GM12878 (cell line): ENCODE measurements around the gene PLEKHM1. TPM values are rescaled to one million over a fixed set of nuclear protein-coding genes. Genes with fewer than 3 reads are reported as not detected.
"Not testable (repeated sequence)": the region's sequence is repeated elsewhere in the genome, so short reads cannot be mapped to it uniquely, and the experiment has no call there.

Experiments used
- ATAC-seq: fragments of 200-7000 bp; cut with Tn5 transposase; 3 replicates; pipeline ENCODE4 v1.9.1; 2020; ENCODE audit warnings: mild to moderate bottlenecking, moderate library complexity
- BruUV-seq: library from RNA; stranded (reverse); fragments of 400-500 nt; replicated peaks from 2 replicates; lab custom pipeline; 2021; lab: Mats Ljungman, UMichigan
- CTCF ChIA-PET: fragments of 300-600 bp; sonication (Branson Sonifier 250); formaldehyde crosslinking; extraction: SDS; loops from one replicate; lab custom pipeline; 2021; ENCODE audit warnings: inconsistent platforms; lab: Yijun Ruan, JAX
- POLR2A ChIA-PET: fragments of 350-600 bp; formaldehyde crosslinking; extraction: SDS; loops from one replicate; lab custom pipeline; 2021; ENCODE audit warnings: inconsistent platforms; lab: Charles Lee
- RAD21 ChIA-PET: fragments of 300-600 bp; sonication (Branson Sonifier 250); formaldehyde crosslinking; loops from one replicate; lab custom pipeline; 2023; ENCODE audit warnings: antibody characterized with exemption; ENCODE audit not compliant: unreplicated experiment; lab: Charles Lee
- SMC1A ChIA-PET: fragments of 300-600 bp; sonication (Branson Sonifier 250); formaldehyde crosslinking; loops from one replicate; lab custom pipeline; 2023; ENCODE audit not compliant: unreplicated experiment, uncharacterized antibody; lab: Charles Lee
- DNase-seq: peaks from one replicate; pipeline ENCODE4 v3.0.0-alpha.2; 2011; ENCODE audit warnings: low read depth, low spot score
- FAIRE-seq: peaks from 3 replicates; lab custom pipeline; 2011; peaks lifted over from hg19 to GRCh38; lab: Jason Lieb, UNC
- H2AFZ ChIP-seq: 2 replicates; pipeline ENCODE4 v1.6.0; 2011; ENCODE audit warnings: low read depth, low read length, control low read depth; ENCODE audit not compliant: control insufficient read depth
- H3K27ac ChIP-seq: 2 replicates; pipeline ENCODE4 v1.5.1; 2011; ENCODE audit warnings: control low read depth; ENCODE audit not compliant: control insufficient read depth, insufficient read depth
- H3K27me3 ChIP-seq, 2 experiments: replicated peaks in 1 of 2; 2 replicates each; pipeline versions ENCODE4 v1.6.0 to v1.6.1; 2011; ENCODE audit warnings: low read length in 1 of 2; ENCODE audit not compliant: control insufficient read depth in 2 of 2, insufficient read depth in 2 of 2
- H3K36me3 ChIP-seq, 2 experiments: 2 replicates each; pipeline ENCODE4 v1.5.1; 2011; ENCODE audit warnings: low read length in 1 of 2; ENCODE audit not compliant: control insufficient read depth in 2 of 2, insufficient read depth in 2 of 2
- H3K4me1 ChIP-seq: 2 replicates; pipeline ENCODE4 v1.6.1; 2011; ENCODE audit warnings: mild to moderate bottlenecking, low read length, moderate library complexity, mixed read lengths; ENCODE audit not compliant: control insufficient read depth, insufficient read depth
- H3K4me2 ChIP-seq: 2 replicates; pipeline ENCODE4 v1.6.0; 2011; ENCODE audit warnings: control low read depth; ENCODE audit not compliant: control insufficient read depth, insufficient read depth
- H3K4me3 ChIP-seq: fragments of 200-600 bp; sonication (generic); 2 replicates; pipeline ENCODE4 v1.5.1; 2016
- H3K79me2 ChIP-seq: 2 replicates; pipeline ENCODE4 v1.6.0; 2011; ENCODE audit warnings: low read length; ENCODE audit not compliant: control insufficient read depth, insufficient read depth
- H3K9ac ChIP-seq: 2 replicates; pipeline ENCODE4 v1.8.0; 2011; ENCODE audit warnings: low read length, control low read depth, mixed read lengths; ENCODE audit not compliant: control insufficient read depth, insufficient read depth
- H3K9me3 ChIP-seq: replicated peaks from 3 replicates; pipeline ENCODE4 v1.5.1; 2011; ENCODE audit warnings: mild to moderate bottlenecking, low read length; ENCODE audit not compliant: control insufficient read depth, insufficient read depth
- H4K20me1 ChIP-seq: 2 replicates; pipeline ENCODE4 v1.6.0; 2011; ENCODE audit not compliant: control insufficient read depth, insufficient read depth
- WGBS: methylation state at CpG from one replicate; pipeline ENCODE4 v1.1.6; 2016; ENCODE audit warnings: low lambda C conversion rate; ENCODE audit not compliant: insufficient replicate concordance, insufficient coverage; ENCODE audit errors: missing lambda C conversion rate; 5-methylcytosine and 5-hydroxymethylcytosine counted together
- in situ Hi-C: fragments of 300-500 bp; cut with MboI; formaldehyde crosslinking; loops from 9 replicates; pipeline ENCODE4 v1.14.3; 2018; ENCODE audit warnings: mixed read lengths
- intact Hi-C: fragments of 100-400 bp; cut with micrococcal nuclease; formaldehyde crosslinking; loops from one replicate; pipeline ENCODE4 v1.14.2; 2022; ENCODE audit not compliant: unreplicated experiment
- polyA plus RNA-seq, 11 experiments: library from polyadenylated mRNA; depleted of rRNA in 4 of 11; unstranded in 6 of 11; stranded (reverse) in 5 of 11; fragments of >200 nt; fragmentation: Nextera tagmentation in 4 of 11; fragmentation: Illumina TruSeq in 1 of 11; extraction: Ambion mirVana in 4 of 11; extraction: Trizol in 1 of 11; gene quantifications; 1 replicate in 1 of 11; 2 replicates in 10 of 11; pipeline versions ENCODE4 v1.2.1 to v1.2.3, GENCODE V29; 2011 to 2016; ENCODE audit warnings: inconsistent platforms in 2 of 11, missing spikeins in 2 of 11, low read depth in 1 of 11
- total RNA-seq, 4 experiments: library from RNA; depleted of rRNA in 3 of 4; stranded (reverse); fragments of >200 nt in 3 of 4; fragmentation: Illumina TruSeq in 1 of 4; extraction: Trizol in 1 of 4; gene quantifications; 2 replicates each; pipeline versions ENCODE4 v1.2.1 to v1.2.3, GENCODE V29; 2013 to 2021

PLEKHM1 gene
- total and polyA plus RNA-seq, 10 of the 15 experiments (the other 5 are each of a cell fraction or from before 2014, with no cell fraction given): 0.21 to 27.8 (median 9.4) TPM

- CTCF ChIA-PET, H3K79me2 ChIP-seq, DNase-seq, BruUV-seq, in situ Hi-C loops, H4K20me1 ChIP-seq, H3K27me3 ChIP-seq, H3K4me2 ChIP-seq, FAIRE-seq, H3K4me1 ChIP-seq, RAD21 ChIA-PET, POLR2A ChIA-PET, H2AFZ ChIP-seq, H3K9me3 ChIP-seq, H3K36me3 ChIP-seq: not testable (repeated sequence)
- intact Hi-C loops: loop anchor here (10.0 kb wide), 1 partner anchor 55 kb away; the partner anchor contains the start of gene ARHGAP27
- peak overlapping the region; percentile 33; the same call in 1 of the 2 replicates for H3K27ac ChIP-seq
- WGBS: 0% methylated on average over 6 of the region's 30 CpGs
- H3K9ac ChIP-seq: peak overlapping the region; percentile 62
- peak; percentile 60 for ATAC-seq
- H3K4me3 ChIP-seq: peak overlapping the region; percentile 71
- SMC1A ChIA-PET: interaction anchor here (1.3 kb wide), 1 partner anchor 81 kb away, joined by 4 read pairs; no protein-coding TSS in a partner anchor
These were observed 323 bp downstream of the PLEKHM1 start for GRCh38 chr17:45490198-45490597.

- ATAC-seq, H3K4me2 ChIP-seq, H4K20me1 ChIP-seq, H3K9me3 ChIP-seq, DNase-seq, BruUV-seq, H2AFZ ChIP-seq, CTCF ChIA-PET, POLR2A ChIA-PET, H3K79me2 ChIP-seq, intact Hi-C loops, H3K4me1 ChIP-seq, RAD21 ChIA-PET, H3K4me3 ChIP-seq, SMC1A ChIA-PET, H3K27me3 ChIP-seq, H3K27ac ChIP-seq, in situ Hi-C loops, H3K36me3 ChIP-seq, FAIRE-seq, H3K9ac ChIP-seq: not testable (repeated sequence)
- 11% methylated on average over 2 of the region's 2 CpGs for WGBS
These were observed 2.8 kb downstream of the PLEKHM1 start for GRCh38 chr17:45487704-45488103.

GRCh38 chr17:45483591-45484216 is 6.8 kb downstream of the PLEKHM1 start:
- H3K4me2 ChIP-seq, H3K36me3 ChIP-seq, ATAC-seq, DNase-seq, H3K4me1 ChIP-seq, POLR2A ChIA-PET, H3K9ac ChIP-seq, H3K27ac ChIP-seq, H4K20me1 ChIP-seq, FAIRE-seq, SMC1A ChIA-PET, intact Hi-C loops, H3K79me2 ChIP-seq, RAD21 ChIA-PET, CTCF ChIA-PET, H3K27me3 ChIP-seq, H2AFZ ChIP-seq, H3K4me3 ChIP-seq, in situ Hi-C loops, H3K9me3 ChIP-seq, BruUV-seq: not testable (repeated sequence)
- WGBS: 93% methylated on average over 4 of the region's 5 CpGs

- H3K36me3 ChIP-seq, H3K4me3 ChIP-seq, intact Hi-C loops, in situ Hi-C loops, POLR2A ChIA-PET, H4K20me1 ChIP-seq, H3K4me2 ChIP-seq, H3K9me3 ChIP-seq, H2AFZ ChIP-seq, ATAC-seq, FAIRE-seq, DNase-seq, H3K9ac ChIP-seq, BruUV-seq, H3K27me3 ChIP-seq, H3K27ac ChIP-seq, H3K79me2 ChIP-seq, H3K4me1 ChIP-seq, RAD21 ChIA-PET, CTCF ChIA-PET, SMC1A ChIA-PET: not testable (repeated sequence)
- 63% methylated on average over 3 of the region's 3 CpGs for WGBS
These were observed 7.3 kb downstream of the PLEKHM1 start for GRCh38 chr17:45483177-45483576.
